GM23338 (cell line): ENCODE results near the gene INCA1. TPM values are rescaled to one million over a fixed set of nuclear protein-coding genes. Genes with fewer than 3 reads are reported as not detected.

Source experiments
- ATAC-seq: fragments of 200-7000 bp; cut with Tn5 transposase; 3 replicates; pipeline ENCODE4 v1.9.1; 2020
- DNase-seq: peaks from one replicate; pipeline ENCODE4 v3.0.0-alpha.2; 2015; ENCODE audit warnings: low spot score
- H2AFZ ChIP-seq: fragments of 200-600 bp; sonication (generic); 2 replicates; pipeline ENCODE4 v1.8.0; 2016; ENCODE audit warnings: antibody characterized with exemption, mild to moderate bottlenecking, moderate library complexity
- H3F3A ChIP-seq: fragments of 200-600 bp; sonication (generic); replicated peaks from 2 replicates; pipeline ENCODE4 v1.8.0; 2017; ENCODE audit warnings: antibody characterized with exemption, mixed run types, low read depth
- H3K27ac ChIP-seq: fragments of 200-600 bp; sonication (generic); 2 replicates; pipeline ENCODE4 v1.6.1; 2016; ENCODE audit warnings: low read depth
- H3K27me3 ChIP-seq: fragments of 200-600 bp; sonication (generic); 2 replicates; pipeline ENCODE4 v1.8.0; 2016; ENCODE audit warnings: mild to moderate bottlenecking, mixed run types, moderate library complexity; ENCODE audit not compliant: insufficient read depth
- H3K36me3 ChIP-seq: fragments of 200-600 bp; sonication (generic); 2 replicates; pipeline ENCODE4 v1.8.0; 2016; ENCODE audit warnings: mild to moderate bottlenecking; ENCODE audit not compliant: insufficient read depth
- H3K4me1 ChIP-seq: fragments of 200-600 bp; sonication (generic); 2 replicates; pipeline ENCODE4 v1.8.0; 2016; ENCODE audit warnings: mild to moderate bottlenecking, moderate library complexity; ENCODE audit not compliant: insufficient read depth
- H3K4me2 ChIP-seq: fragments of 200-600 bp; sonication (generic); 2 replicates; pipeline ENCODE4 v1.7.1; 2017; ENCODE audit warnings: mixed run types
- H3K4me3 ChIP-seq: fragments of 200-600 bp; sonication (generic); 2 replicates; pipeline ENCODE4 v1.6.1; 2016; ENCODE audit warnings: mixed run types
- H3K79me2 ChIP-seq: fragments of 200-600 bp; sonication (generic); replicated peaks from 2 replicates; pipeline ENCODE4 v1.8.0; 2017; ENCODE audit warnings: mild to moderate bottlenecking; ENCODE audit not compliant: insufficient read depth
- H3K9me2 ChIP-seq: fragments of 200-600 bp; sonication (generic); 2 replicates; pipeline ENCODE4 v1.8.0; 2017; ENCODE audit not compliant: insufficient read depth
- H4K20me1 ChIP-seq: fragments of 200-600 bp; sonication (generic); replicated peaks from 2 replicates; pipeline ENCODE4 v1.8.0; 2017; ENCODE audit warnings: mild to moderate bottlenecking; ENCODE audit not compliant: insufficient read depth
- H3K27ac Mint-ChIP-seq: 2 replicates; pipeline ENCODE4 v1.8.0; 2020; ENCODE audit warnings: inconsistent platforms, mild to moderate bottlenecking, moderate library complexity, mixed read lengths
- H3K27me3 Mint-ChIP-seq: 3 replicates; pipeline ENCODE4 v1.8.0; 2022; ENCODE audit warnings: low read depth, mild to moderate bottlenecking, moderate library complexity, mixed read lengths, inconsistent platforms; ENCODE audit not compliant: insufficient read depth, poor library complexity
- H3K36me3 Mint-ChIP-seq: 3 replicates; pipeline ENCODE4 v1.8.0; 2021; ENCODE audit warnings: low read depth, mild to moderate bottlenecking, inconsistent platforms, moderate library complexity, mixed read lengths
- H3K4me1 Mint-ChIP-seq: 3 replicates; pipeline ENCODE4 v1.8.0; 2020; ENCODE audit warnings: mild to moderate bottlenecking, inconsistent platforms, mixed read lengths
- H3K4me3 Mint-ChIP-seq: 3 replicates; pipeline ENCODE4 v1.8.0; 2021; ENCODE audit warnings: moderate library complexity, mild to moderate bottlenecking, inconsistent platforms, mixed read lengths
- H3K9me3 Mint-ChIP-seq: 3 replicates; pipeline ENCODE4 v1.8.0; 2020; ENCODE audit warnings: moderate library complexity, mild to moderate bottlenecking, inconsistent platforms, mixed read lengths
- CREB1 ChIP-seq: fragments of 250-450 bp; sonication (Bioruptor Pico); IDR thresholded peaks from 2 replicates; pipeline ENCODE4 v1.5.0; 2020; ENCODE audit warnings: low read depth, mild to moderate bottlenecking, moderate library complexity
- EZH2 ChIP-seq: fragments of 200-600 bp; sonication (generic); IDR thresholded peaks from one replicate; pipeline ENCODE4 v1.8.0; 2017; ENCODE audit warnings: antibody characterized with exemption, mild to moderate bottlenecking, low read depth; ENCODE audit not compliant: unreplicated experiment
- EZH2phosphoT487 ChIP-seq: fragments of 200-600 bp; sonication (generic); IDR thresholded peaks from one replicate; pipeline ENCODE4 v1.8.1; 2018; ENCODE audit warnings: antibody characterized with exemption; ENCODE audit not compliant: unreplicated experiment
- STAT1 ChIP-seq: IDR thresholded peaks from one replicate; pipeline ENCODE4 v1.6.1; 2016; ENCODE audit warnings: antibody characterized with exemption; ENCODE audit not compliant: unreplicated experiment
- ZNF114 ChIP-seq: fragments of 250-450 bp; sonication (Bioruptor Pico); IDR thresholded peaks from 2 replicates; pipeline ENCODE4 v1.5.0; 2020; ENCODE audit warnings: mild to moderate bottlenecking, moderate library complexity
- ZNF331 ChIP-seq: fragments of 250-450 bp; sonication (Bioruptor Pico); IDR thresholded peaks from 2 replicates; pipeline ENCODE4 v1.5.0; 2020; ENCODE audit warnings: low read depth, mild to moderate bottlenecking, moderate library complexity
- polyA plus RNA-seq: library from polyadenylated mRNA; unstranded; fragments of >200 nt; fragmentation: Nextera tagmentation; extraction: Ambion mirVana; gene quantifications from 2 replicates; pipeline ENCODE4 v1.2.1, GENCODE V29; 2016
- total RNA-seq: library from RNA; depleted of rRNA; stranded (reverse); fragments of >200 nt; shearing (Covaris generic); gene quantifications from 2 replicates; pipeline ENCODE4 v1.2.3, GENCODE V29; 2014
- TF ChIP-seq, protein P1 (sequence below): IDR thresholded peaks from one replicate; pipeline ENCODE4 v1.6.1; 2018; ENCODE audit warnings: antibody characterized with exemption; ENCODE audit not compliant: unreplicated experiment
- TF ChIP-seq, protein P2 (sequence below): fragments of 250-450 bp; sonication (Bioruptor Pico); IDR thresholded peaks from 2 replicates; pipeline ENCODE4 v1.5.0; 2020; ENCODE audit warnings: mild to moderate bottlenecking, moderate library complexity
- TF ChIP-seq, protein P3 (sequence below), 2 experiments: fragments of 200-600 bp in 1 of 2; sonication (generic) in 1 of 2; conservative IDR thresholded peaks; 2 replicates each; pipeline versions ENCODE4 v1.5.1 to v1.6.1; 2016 to 2017; ENCODE audit warnings: antibody characterized with exemption in 2 of 2, low read depth in 2 of 2, mild to moderate bottlenecking in 2 of 2, moderate library complexity in 1 of 2

The INCA1 gene
- total and polyA plus RNA-seq, 2 experiments from 2014 or later: 1.3 TPM; not detected in 1

DNA sequence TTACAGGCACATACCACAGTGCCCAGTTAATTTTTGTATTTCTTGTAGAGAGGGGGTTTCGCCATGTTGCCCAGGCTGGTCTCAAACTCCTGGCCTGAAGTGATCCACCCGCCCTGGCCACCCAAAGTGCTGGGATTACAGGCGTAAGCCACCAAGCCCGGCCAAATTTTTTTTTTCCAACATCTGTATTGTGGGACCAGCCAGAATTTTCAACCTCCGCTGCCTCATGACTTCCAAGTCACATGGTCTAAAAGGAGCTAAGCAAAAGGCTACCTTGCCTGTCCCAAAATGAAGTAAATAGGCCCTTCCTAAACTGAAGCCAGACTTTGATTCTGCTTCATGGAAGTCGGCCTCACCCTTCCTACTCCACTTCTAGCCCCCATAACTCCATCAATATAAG is 25.5 kb downstream of the INCA1 start:
- Histone ChIP-seq H4K20me1 (0 out of 2 replicates have a peak, but pooled peaks cover 9% of the 10 kb centered on the region), H2AFZ (no peak overlapping the region), H3K4me3 (no peak overlapping the region), H3K9me2 (no peaks in the 10 kb centered on the region), H3K36me3 (no peaks in the 10 kb centered on the region), H3K4me2 (no peak overlapping the region), H3F3A (peaks cover 10% of the 10 kb centered on the region; the same call in 1 of the 2 replicates), H3K27ac (no peak overlapping the region), H3K79me2 (peaks cover 16% of the 10 kb centered on the region), H3K4me1 (peaks cover 17% of the 10 kb centered on the region), H3K27me3 (peaks cover 39% of the 10 kb centered on the region)
- peaks cover 43% of the 10 kb centered on the region for H3K27me3 Mint-ChIP-seq
- peaks cover 29% of the 10 kb centered on the region for H3K4me1 Mint-ChIP-seq
- TF ChIP-seq ZNF331 (CRISPR knock-in tag): no peak
- no peak overlapping the region for H3K4me3 Mint-ChIP-seq
- no peaks in the 10 kb centered on the region for H3K9me3 Mint-ChIP-seq
- H3K27ac Mint-ChIP-seq: no peak overlapping the region
- H3K36me3 Mint-ChIP-seq: peaks cover 44% of the 10 kb centered on the region
- DNase-seq (no peak), ATAC-seq (no peak)

DNA sequence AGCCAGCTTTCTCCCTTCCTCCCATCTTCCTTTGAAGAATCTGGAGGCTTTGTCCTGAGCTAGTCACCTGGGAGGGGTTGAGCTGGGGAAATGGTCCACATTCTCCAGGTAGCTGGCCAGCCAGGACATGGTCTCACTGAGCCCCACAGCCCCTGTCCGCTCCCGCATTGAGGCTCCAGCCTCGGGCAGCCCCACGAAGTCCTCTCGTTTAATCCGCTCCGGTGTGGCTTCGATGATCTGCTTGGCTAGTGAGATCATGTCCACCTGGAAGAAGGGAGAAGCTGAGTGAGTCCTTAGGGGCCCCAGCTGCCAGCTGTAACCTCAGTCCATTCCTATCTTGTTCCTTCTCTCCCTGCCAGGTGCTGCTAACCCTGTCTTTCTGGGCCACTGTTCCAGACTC is 27.0 kb downstream of the INCA1 start:
- H3K9me2 ChIP-seq: no peaks in the 10 kb centered on the region
- H3K27me3 Mint-ChIP-seq: peaks cover 37% of the 10 kb centered on the region
- H3K4me1 ChIP-seq: peaks cover 26% of the 10 kb centered on the region
- ATAC-seq (no peak), DNase-seq (no peak)
- peaks cover 11% of the 10 kb centered on the region for H3K9me3 Mint-ChIP-seq
- H3K36me3 Mint-ChIP-seq: peaks cover 55% of the 10 kb centered on the region
- peaks cover 19% of the 10 kb centered on the region; the same call in 1 of the 2 replicates for H3F3A ChIP-seq
- no peak overlapping the region for H3K4me3 ChIP-seq
- no peak overlapping the region for H3K4me2 ChIP-seq
- peaks cover 24% of the 10 kb centered on the region for H3K27me3 ChIP-seq
- peaks cover 35% of the 10 kb centered on the region for H3K4me1 Mint-ChIP-seq
- no peak overlapping the region for H3K27ac Mint-ChIP-seq
- H3K36me3 ChIP-seq: no peaks in the 10 kb centered on the region; the same call in 1 of the 2 replicates
- H3K27ac ChIP-seq: no peak overlapping the region
- H3K79me2 ChIP-seq: peaks cover 26% of the 10 kb centered on the region
- peak overlapping the region; percentile 36; the same call in 1 of the 3 replicates for H3K4me3 Mint-ChIP-seq
- 0 out of 2 replicates have a peak, but pooled peaks cover 9% of the 10 kb centered on the region for H4K20me1 ChIP-seq
- H2AFZ ChIP-seq: no peak overlapping the region
- TF ChIP-seq, protein P1, sequence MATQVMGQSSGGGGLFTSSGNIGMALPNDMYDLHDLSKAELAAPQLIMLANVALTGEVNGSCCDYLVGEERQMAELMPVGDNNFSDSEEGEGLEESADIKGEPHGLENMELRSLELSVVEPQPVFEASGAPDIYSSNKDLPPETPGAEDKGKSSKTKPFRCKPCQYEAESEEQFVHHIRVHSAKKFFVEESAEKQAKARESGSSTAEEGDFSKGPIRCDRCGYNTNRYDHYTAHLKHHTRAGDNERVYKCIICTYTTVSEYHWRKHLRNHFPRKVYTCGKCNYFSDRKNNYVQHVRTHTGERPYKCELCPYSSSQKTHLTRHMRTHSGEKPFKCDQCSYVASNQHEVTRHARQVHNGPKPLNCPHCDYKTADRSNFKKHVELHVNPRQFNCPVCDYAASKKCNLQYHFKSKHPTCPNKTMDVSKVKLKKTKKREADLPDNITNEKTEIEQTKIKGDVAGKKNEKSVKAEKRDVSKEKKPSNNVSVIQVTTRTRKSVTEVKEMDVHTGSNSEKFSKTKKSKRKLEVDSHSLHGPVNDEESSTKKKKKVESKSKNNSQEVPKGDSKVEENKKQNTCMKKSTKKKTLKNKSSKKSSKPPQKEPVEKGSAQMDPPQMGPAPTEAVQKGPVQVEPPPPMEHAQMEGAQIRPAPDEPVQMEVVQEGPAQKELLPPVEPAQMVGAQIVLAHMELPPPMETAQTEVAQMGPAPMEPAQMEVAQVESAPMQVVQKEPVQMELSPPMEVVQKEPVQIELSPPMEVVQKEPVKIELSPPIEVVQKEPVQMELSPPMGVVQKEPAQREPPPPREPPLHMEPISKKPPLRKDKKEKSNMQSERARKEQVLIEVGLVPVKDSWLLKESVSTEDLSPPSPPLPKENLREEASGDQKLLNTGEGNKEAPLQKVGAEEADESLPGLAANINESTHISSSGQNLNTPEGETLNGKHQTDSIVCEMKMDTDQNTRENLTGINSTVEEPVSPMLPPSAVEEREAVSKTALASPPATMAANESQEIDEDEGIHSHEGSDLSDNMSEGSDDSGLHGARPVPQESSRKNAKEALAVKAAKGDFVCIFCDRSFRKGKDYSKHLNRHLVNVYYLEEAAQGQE: no peak
- TF ChIP-seq ZNF331 (CRISPR knock-in tag): no peak
- TF ChIP-seq ZNF114 (CRISPR knock-in tag): no peak
- TF ChIP-seq EZH2phosphoT487: no peak
- TF ChIP-seq, protein P2, sequence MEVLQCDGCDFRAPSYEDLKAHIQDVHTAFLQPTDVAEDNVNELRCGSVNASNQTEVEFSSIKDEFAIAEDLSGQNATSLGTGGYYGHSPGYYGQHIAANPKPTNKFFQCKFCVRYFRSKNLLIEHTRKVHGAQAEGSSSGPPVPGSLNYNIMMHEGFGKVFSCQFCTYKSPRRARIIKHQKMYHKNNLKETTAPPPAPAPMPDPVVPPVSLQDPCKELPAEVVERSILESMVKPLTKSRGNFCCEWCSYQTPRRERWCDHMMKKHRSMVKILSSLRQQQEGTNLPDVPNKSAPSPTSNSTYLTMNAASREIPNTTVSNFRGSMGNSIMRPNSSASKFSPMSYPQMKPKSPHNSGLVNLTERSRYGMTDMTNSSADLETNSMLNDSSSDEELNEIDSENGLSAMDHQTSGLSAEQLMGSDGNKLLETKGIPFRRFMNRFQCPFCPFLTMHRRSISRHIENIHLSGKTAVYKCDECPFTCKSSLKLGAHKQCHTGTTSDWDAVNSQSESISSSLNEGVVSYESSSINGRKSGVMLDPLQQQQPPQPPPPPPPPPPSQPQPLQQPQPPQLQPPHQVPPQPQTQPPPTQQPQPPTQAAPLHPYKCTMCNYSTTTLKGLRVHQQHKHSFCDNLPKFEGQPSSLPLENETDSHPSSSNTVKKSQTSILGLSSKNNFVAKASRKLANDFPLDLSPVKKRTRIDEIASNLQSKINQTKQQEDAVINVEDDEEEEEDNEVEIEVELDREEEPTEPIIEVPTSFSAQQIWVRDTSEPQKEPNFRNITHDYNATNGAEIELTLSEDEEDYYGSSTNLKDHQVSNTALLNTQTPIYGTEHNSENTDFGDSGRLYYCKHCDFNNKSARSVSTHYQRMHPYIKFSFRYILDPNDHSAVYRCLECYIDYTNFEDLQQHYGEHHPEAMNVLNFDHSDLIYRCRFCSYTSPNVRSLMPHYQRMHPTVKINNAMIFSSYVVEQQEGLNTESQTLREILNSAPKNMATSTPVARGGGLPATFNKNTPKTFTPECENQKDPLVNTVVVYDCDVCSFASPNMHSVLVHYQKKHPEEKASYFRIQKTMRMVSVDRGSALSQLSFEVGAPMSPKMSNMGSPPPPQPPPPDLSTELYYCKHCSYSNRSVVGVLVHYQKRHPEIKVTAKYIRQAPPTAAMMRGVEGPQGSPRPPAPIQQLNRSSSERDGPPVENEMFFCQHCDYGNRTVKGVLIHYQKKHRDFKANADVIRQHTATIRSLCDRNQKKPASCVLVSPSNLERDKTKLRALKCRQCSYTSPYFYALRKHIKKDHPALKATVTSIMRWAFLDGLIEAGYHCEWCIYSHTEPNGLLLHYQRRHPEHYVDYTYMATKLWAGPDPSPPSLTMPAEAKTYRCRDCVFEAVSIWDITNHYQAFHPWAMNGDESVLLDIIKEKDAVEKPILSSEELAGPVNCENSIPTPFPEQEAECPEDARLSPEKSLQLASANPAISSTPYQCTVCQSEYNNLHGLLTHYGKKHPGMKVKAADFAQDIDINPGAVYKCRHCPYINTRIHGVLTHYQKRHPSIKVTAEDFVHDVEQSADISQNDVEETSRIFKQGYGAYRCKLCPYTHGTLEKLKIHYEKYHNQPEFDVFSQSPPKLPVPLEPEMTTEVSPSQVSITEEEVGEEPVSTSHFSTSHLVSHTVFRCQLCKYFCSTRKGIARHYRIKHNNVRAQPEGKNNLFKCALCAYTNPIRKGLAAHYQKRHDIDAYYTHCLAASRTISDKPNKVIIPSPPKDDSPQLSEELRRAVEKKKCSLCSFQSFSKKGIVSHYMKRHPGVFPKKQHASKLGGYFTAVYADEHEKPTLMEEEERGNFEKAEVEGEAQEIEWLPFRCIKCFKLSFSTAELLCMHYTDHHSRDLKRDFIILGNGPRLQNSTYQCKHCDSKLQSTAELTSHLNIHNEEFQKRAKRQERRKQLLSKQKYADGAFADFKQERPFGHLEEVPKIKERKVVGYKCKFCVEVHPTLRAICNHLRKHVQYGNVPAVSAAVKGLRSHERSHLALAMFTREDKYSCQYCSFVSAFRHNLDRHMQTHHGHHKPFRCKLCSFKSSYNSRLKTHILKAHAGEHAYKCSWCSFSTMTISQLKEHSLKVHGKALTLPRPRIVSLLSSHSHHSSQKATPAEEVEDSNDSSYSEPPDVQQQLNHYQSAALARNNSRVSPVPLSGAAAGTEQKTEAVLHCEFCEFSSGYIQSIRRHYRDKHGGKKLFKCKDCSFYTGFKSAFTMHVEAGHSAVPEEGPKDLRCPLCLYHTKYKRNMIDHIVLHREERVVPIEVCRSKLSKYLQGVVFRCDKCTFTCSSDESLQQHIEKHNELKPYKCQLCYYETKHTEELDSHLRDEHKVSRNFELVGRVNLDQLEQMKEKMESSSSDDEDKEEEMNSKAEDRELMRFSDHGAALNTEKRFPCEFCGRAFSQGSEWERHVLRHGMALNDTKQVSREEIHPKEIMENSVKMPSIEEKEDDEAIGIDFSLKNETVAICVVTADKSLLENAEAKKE (CRISPR knock-in tag): no peak
- no peak for TF ChIP-seq EZH2
- no peak for TF ChIP-seq STAT1
- TF ChIP-seq, protein P3, sequence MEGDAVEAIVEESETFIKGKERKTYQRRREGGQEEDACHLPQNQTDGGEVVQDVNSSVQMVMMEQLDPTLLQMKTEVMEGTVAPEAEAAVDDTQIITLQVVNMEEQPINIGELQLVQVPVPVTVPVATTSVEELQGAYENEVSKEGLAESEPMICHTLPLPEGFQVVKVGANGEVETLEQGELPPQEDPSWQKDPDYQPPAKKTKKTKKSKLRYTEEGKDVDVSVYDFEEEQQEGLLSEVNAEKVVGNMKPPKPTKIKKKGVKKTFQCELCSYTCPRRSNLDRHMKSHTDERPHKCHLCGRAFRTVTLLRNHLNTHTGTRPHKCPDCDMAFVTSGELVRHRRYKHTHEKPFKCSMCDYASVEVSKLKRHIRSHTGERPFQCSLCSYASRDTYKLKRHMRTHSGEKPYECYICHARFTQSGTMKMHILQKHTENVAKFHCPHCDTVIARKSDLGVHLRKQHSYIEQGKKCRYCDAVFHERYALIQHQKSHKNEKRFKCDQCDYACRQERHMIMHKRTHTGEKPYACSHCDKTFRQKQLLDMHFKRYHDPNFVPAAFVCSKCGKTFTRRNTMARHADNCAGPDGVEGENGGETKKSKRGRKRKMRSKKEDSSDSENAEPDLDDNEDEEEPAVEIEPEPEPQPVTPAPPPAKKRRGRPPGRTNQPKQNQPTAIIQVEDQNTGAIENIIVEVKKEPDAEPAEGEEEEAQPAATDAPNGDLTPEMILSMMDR (conservative IDR thresholded peaks at IDR 0.05; ENCODE audit: low read depth in 2 of 2): no peak
- no peak for TF ChIP-seq CREB1 (CRISPR knock-in tag)
